Ishikawa (cell line): ENCODE results near the gene COP1.

Experiments
- CEBPB ChIP-seq: IDR thresholded peaks from 2 replicates; pipeline ENCODE4 v1.6.1; 2012
- CREB1 ChIP-seq: IDR thresholded peaks from 2 replicates; pipeline ENCODE4 v1.6.1; 2012; ENCODE audit warnings: low read depth
- EGR1 ChIP-seq: IDR thresholded peaks from 2 replicates; pipeline ENCODE4 v1.6.1; 2012
- EP300 ChIP-seq: IDR thresholded peaks from 2 replicates; pipeline ENCODE4 v1.6.1; 2012; ENCODE audit warnings: borderline replicate concordance
- FOXM1 ChIP-seq: IDR thresholded peaks from 2 replicates; pipeline ENCODE4 v1.6.1; 2012; ENCODE audit warnings: low read depth, borderline replicate concordance
- NFIC ChIP-seq: IDR thresholded peaks from 2 replicates; pipeline ENCODE4 v1.6.1; 2012
- RAD21 ChIP-seq: IDR thresholded peaks from 2 replicates; pipeline ENCODE4 v1.6.1; 2012; ENCODE audit warnings: low read depth
- TAF1 ChIP-seq: IDR thresholded peaks from 2 replicates; pipeline ENCODE4 v1.6.1; 2012; ENCODE audit warnings: low read depth, mild to moderate bottlenecking
- TCF12 ChIP-seq: IDR thresholded peaks from 2 replicates; pipeline ENCODE4 v1.6.1; 2012; ENCODE audit warnings: low read depth
- TEAD4 ChIP-seq: IDR thresholded peaks from 2 replicates; pipeline ENCODE4 v1.6.1; 2012
- YY1 ChIP-seq: IDR thresholded peaks from 2 replicates; pipeline ENCODE4 v1.6.1; 2012; ENCODE audit warnings: low read depth
- ZBTB7A ChIP-seq: IDR thresholded peaks from 2 replicates; pipeline ENCODE4 v1.6.1; 2012; ENCODE audit warnings: low read depth
- TF ChIP-seq, protein P1 (sequence below): IDR thresholded peaks from 2 replicates; pipeline ENCODE4 v1.6.1; 2012
- TF ChIP-seq, protein P2 (sequence below): IDR thresholded peaks from 2 replicates; pipeline ENCODE4 v1.6.1; 2012
- TF ChIP-seq, protein P3 (sequence below): IDR thresholded peaks from 2 replicates; pipeline ENCODE4 v1.6.1; 2012; ENCODE audit warnings: low read depth, mild to moderate bottlenecking

COP1 gene

DNA sequence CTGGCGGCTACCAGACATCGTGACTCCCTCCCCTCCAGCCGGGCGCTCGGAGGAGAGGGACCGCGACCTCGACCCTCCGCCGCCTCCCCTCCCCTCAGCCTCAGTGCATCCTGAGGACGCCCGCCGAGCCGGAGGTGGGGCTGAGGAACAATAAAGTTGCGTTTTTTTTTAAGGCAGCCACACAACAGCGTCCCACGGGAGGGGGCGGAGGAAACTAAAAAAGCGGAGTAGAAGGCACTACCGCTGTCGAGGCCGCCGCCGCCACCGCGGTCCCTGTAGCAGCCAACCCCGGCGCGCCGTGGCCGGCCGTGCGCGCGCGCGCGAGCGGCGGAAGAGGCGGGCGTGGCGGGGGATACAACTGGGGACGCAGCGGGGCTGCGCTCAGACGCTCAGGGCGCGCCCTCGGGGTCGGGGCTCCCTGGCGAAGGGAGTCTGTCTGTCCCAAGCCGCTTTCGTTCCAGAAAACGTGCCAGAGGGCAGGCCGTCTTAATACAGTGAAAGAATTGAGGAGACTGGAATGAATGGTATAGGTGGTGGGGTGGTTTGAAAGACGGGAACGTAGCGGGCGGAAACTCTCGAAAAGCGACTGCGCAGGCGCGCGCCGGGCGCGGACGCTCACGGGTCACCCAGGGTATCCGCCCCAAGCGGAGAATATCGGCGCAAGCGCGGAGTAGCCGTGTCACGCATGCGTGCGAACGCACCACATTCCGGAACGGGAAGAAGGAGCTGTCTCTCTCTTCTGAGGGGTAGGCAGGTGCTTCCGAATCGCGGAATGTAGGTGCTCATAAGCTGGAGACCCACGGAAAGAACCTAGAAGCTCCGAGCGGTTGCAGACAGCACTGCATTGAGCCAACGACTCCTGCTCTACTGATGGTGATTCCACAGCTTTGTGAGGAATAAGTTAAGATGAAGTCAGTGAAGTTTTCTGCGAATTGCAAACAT is at the start of gene COP1:
COP1 (minus strand) TSS at position 326 of the 942 bp plus-strand sequence; CDS start at position 18, 308 bp downstream.
- peak; percentile 52 for TF ChIP-seq EGR1
- TF ChIP-seq, protein P1, sequence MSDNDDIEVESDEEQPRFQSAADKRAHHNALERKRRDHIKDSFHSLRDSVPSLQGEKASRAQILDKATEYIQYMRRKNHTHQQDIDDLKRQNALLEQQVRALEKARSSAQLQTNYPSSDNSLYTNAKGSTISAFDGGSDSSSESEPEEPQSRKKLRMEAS: peak; percentile 26
- TF ChIP-seq TAF1: peak; percentile 67
- TF ChIP-seq CEBPB: no peak
- TF ChIP-seq TCF12: no peak; the same call in none of the 2 replicates
- no peak for TF ChIP-seq CREB1
- TF ChIP-seq EP300: 0 out of 2 replicates have a peak, but pooled peaks have one; percentile 34
- TF ChIP-seq FOXM1: no peak
- TF ChIP-seq RAD21: no peak
- TF ChIP-seq NFIC: no peak
- TF ChIP-seq, protein P2, sequence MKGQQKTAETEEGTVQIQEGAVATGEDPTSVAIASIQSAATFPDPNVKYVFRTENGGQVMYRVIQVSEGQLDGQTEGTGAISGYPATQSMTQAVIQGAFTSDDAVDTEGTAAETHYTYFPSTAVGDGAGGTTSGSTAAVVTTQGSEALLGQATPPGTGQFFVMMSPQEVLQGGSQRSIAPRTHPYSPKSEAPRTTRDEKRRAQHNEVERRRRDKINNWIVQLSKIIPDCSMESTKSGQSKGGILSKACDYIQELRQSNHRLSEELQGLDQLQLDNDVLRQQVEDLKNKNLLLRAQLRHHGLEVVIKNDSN: no peak
- peak; percentile 57; the same call in 1 of the 2 replicates for TF ChIP-seq YY1
- TF ChIP-seq TEAD4: peak; percentile 54; the same call in 1 of the 2 replicates
- TF ChIP-seq, protein P3, sequence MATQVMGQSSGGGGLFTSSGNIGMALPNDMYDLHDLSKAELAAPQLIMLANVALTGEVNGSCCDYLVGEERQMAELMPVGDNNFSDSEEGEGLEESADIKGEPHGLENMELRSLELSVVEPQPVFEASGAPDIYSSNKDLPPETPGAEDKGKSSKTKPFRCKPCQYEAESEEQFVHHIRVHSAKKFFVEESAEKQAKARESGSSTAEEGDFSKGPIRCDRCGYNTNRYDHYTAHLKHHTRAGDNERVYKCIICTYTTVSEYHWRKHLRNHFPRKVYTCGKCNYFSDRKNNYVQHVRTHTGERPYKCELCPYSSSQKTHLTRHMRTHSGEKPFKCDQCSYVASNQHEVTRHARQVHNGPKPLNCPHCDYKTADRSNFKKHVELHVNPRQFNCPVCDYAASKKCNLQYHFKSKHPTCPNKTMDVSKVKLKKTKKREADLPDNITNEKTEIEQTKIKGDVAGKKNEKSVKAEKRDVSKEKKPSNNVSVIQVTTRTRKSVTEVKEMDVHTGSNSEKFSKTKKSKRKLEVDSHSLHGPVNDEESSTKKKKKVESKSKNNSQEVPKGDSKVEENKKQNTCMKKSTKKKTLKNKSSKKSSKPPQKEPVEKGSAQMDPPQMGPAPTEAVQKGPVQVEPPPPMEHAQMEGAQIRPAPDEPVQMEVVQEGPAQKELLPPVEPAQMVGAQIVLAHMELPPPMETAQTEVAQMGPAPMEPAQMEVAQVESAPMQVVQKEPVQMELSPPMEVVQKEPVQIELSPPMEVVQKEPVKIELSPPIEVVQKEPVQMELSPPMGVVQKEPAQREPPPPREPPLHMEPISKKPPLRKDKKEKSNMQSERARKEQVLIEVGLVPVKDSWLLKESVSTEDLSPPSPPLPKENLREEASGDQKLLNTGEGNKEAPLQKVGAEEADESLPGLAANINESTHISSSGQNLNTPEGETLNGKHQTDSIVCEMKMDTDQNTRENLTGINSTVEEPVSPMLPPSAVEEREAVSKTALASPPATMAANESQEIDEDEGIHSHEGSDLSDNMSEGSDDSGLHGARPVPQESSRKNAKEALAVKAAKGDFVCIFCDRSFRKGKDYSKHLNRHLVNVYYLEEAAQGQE: no peak
- TF ChIP-seq ZBTB7A: no peak

DNA sequence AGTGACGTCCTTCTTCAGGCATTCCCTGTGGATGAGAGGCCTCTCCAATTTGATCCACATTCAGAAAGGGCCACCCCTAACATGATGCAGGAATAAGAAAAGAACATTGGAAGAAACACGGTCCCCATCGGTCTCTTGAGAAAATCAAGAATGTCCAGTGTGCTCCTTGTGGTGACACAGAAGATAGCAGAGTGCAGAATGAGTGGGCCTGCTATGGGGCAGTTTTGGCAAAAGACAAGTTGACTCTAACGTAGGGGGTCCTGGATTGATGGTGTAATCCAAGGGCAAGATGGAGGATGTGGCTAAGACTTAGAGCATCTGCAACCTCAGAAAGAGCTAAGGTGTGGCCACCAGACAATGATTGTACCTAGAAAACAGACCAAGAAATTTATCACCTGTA is 45.1 kb upstream of the COP1 start:
- TF ChIP-seq, protein P3: no peak
- TF ChIP-seq FOXM1: no peak
- no peak for TF ChIP-seq ZBTB7A
- TF ChIP-seq YY1: no peak
- TF ChIP-seq, protein P2: no peak
- TF ChIP-seq TEAD4: no peak
- no peak for TF ChIP-seq TCF12
- no peak for TF ChIP-seq CREB1
- no peak for TF ChIP-seq EP300
- TF ChIP-seq, protein P1: no peak
- no peak for TF ChIP-seq TAF1
- TF ChIP-seq NFIC: no peak
- TF ChIP-seq RAD21: no peak
- TF ChIP-seq CEBPB: no peak
- TF ChIP-seq EGR1: no peak

DNA sequence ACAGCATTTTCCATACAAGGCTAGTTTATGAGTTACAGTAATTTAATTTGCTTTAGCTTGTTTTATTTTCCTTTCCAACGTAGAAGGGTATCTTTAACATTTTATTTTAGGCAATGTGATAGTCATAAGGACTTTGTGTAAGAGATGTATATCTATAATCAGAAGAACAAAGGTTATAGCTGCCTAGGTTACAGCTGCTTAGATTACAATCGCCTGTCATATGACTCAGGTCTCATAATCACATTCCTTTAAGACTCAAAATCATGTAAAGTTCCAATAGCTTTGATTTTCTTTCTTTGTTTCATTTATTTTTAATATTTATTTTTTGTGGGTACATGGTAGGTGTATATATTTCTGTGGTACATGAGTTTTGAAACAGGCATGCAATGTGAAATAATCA is 37.8 kb upstream of the COP1 start:
- TF ChIP-seq RAD21 (no peak), TCF12 (no peak), CREB1 (no peak), FOXM1 (no peak), ZBTB7A (no peak), EP300 (no peak)
- TF ChIP-seq, protein P2: no peak
- TF ChIP-seq, protein P1: no peak

DNA sequence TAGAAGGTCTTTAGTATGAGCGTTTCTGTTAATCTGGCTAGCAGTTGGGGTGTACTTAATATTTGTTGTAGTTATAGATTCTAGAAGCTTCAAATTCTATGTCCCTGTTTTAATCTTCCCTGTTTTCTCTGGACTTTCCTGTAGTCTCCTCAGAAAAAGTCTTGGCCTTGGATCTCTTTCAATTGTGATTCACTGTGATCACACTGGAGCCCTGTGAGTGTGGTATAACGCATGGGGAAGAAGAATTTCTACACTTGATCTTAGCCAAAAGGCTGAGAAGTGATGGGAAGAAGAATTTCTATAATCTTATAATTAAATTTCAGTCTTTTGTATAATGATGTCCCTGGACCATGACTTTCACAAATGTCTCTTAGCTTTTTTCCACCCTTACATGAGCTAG is 36.7 kb upstream of the COP1 start:
- TF ChIP-seq RAD21 (no peak), EP300 (no peak)
- TF ChIP-seq, protein P3: no peak
